LNCaP clone FGC (cell line): ENCODE data around the gene GRM1.

ENCODE experiments used
- DNase-seq: peaks from one replicate; pipeline ENCODE4 v3.0.0-alpha.2; 2011; ENCODE audit warnings: low read depth
- H3K4me3 ChIP-seq: 2 replicates; pipeline ENCODE4 v1.5.1; 2011; ENCODE audit warnings: mild to moderate bottlenecking, low read depth, low read length, control low read depth
- CTCF ChIP-seq: IDR thresholded peaks from 2 replicates; pipeline ENCODE4 v1.5.1; 2012; ENCODE audit warnings: mild to moderate bottlenecking; ENCODE audit not compliant: control insufficient read depth, insufficient read depth; ENCODE audit errors: extremely low read depth

The GRM1 gene

DNA sequence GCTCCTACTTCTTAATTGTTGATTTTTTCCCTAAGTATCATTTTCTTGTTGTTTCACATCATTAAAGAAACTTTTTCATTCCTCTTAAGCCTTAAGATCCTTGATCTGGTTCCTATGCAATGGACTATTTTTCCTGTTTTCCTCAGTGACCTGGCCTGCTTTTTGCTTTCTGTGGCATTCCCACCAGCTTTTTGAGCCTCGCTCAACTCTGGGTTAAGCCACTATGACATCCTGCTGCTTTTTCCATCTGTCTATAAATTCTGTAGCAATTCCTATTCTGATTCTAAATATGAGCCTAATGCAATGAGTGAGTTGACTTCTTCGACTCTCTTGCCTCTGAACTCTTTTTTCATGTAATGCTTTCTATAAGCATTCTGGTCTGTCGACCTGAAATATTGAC is 160.3 kb downstream of the GRM1 start:
- no peak overlapping the region for H3K4me3 ChIP-seq
- DNase-seq: no peak
- TF ChIP-seq CTCF: no peak

- TF ChIP-seq CTCF: no peak
- no peak for DNase-seq
- no peak overlapping the region for H3K4me3 ChIP-seq
Measured at GRCh38 chr6:146190581-146190980, 161.7 kb downstream of the GRM1 start.

GRCh38 chr6:146191166-146191565 is 162.3 kb downstream of the GRM1 start:
- DNase-seq: no peak
- no peak for TF ChIP-seq CTCF
- H3K4me3 ChIP-seq: no peak overlapping the region

- no peak for DNase-seq
- TF ChIP-seq CTCF: no peak
- no peak overlapping the region for H3K4me3 ChIP-seq
Measured at GRCh38 chr6:146191612-146192011, 162.8 kb downstream of the GRM1 start.

DNA sequence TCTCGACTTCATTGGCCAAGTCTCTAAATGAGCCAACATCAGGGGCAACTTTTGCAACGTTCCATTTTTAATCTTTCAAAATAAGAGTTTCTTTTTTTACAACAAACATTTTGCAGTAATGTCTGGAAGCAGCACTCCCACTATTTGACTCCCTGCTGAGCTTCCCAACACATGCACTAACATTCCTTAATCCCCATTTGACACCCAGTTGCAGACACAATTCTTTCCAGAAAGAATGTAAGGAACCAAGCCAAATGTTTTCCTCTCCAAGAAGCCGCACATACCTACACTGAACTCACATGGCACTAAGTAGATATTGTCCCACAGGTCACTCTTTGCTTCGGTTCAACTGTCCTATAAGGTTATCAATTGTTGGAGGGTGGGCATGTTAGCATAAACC is 165.6 kb downstream of the GRM1 start:
- no peak overlapping the region for H3K4me3 ChIP-seq
- DNase-seq: no peak
- TF ChIP-seq CTCF: no peak

- no peak for DNase-seq
- TF ChIP-seq CTCF: no peak
- no peak overlapping the region for H3K4me3 ChIP-seq
Measured at GRCh38 chr6:146200176-146200575, 171.3 kb downstream of the GRM1 start.

DNA sequence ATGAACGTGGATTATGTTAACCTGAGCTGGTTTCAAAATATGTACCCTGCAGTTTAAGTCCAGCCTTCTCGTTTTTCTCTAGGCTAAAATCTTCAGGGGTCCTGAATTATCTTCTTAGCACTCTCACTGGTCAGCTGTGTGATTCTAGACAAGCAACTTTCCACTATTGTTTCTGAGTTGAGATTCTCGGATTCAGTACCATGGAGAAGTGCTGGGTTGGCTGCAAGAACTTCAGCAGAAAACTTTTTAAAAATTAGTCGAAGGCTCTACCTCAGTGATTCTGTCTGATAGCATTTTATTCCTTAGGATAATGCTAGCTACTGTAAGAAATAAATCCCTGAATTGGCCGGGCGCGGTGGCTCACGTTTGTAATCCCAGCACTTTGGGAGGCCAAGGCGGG is 173.7 kb downstream of the GRM1 start:
- H3K4me3 ChIP-seq: no peak overlapping the region
- TF ChIP-seq CTCF: no peak
- no peak for DNase-seq
